Tibial nerve (tissue), 3 donors: Measurements from ENCODE around the gene NKAIN4.

Experiments
- CTCF ChIP-seq, 5 experiments: fragments of 200-600 bp in 3 of 5; fragments of 450-650 bp in 2 of 5; sonication (generic) in 3 of 5; IDR thresholded peaks; one replicate each; pipeline ENCODE4 v1.5.1; 2016 to 2019; ENCODE audit warnings: antibody characterized with exemption in 5 of 5, mild to moderate bottlenecking in 3 of 5, moderate library complexity in 2 of 5
- POLR2A ChIP-seq, 2 donors: fragments of 450-650 bp; IDR thresholded peaks; one replicate each; pipeline ENCODE4 v1.6.1; 2017; ENCODE audit warnings: antibody characterized with exemption in 2 of 2, mild to moderate bottlenecking in 2 of 2, moderate library complexity in 2 of 2

- TF ChIP-seq CTCF (IDR thresholded peaks at IDR 0.05) (no peak), POLR2A (IDR thresholded peaks at IDR 0.05) (no peak)
These were observed 25.5 kb downstream of the NKAIN4 start for GRCh38 chr20:63228806-63229205.
